IMR-90 (cell line): ENCODE results near the gene KRT222. TPM values are rescaled to one million over a fixed set of nuclear protein-coding genes. Genes with fewer than 3 reads are reported as not detected.

Experiments
- ATAC-seq: fragments of 200-7000 bp; cut with Tn5 transposase; 2 replicates; pipeline ENCODE4 v1.9.1; 2020; ENCODE audit warnings: low read depth, mild to moderate bottlenecking, moderate library complexity
- BruUV-seq: library from RNA; stranded (reverse); fragments of 400-500 nt; replicated peaks from 2 replicates; lab custom pipeline; 2021; lab: Mats Ljungman, UMichigan
- CTCF ChIA-PET: fragments of 300-600 bp; formaldehyde crosslinking; extraction: SDS; loops from one replicate; lab custom pipeline; 2021; ENCODE audit warnings: antibody characterized with exemption; lab: Yijun Ruan, JAX
- POLR2A ChIA-PET: fragments of 300-600 bp; sonication (Branson Sonifier 250); formaldehyde crosslinking; loops from one replicate; lab custom pipeline; 2022; ENCODE audit warnings: antibody characterized with exemption; ENCODE audit not compliant: unreplicated experiment; lab: Charles Lee
- DNase-seq: peaks from one replicate; pipeline ENCODE4 v3.0.0; 2013
- H2AFZ ChIP-seq: replicated peaks from 2 replicates; pipeline ENCODE3; 2013; ENCODE audit warnings: low read length, mild to moderate bottlenecking; ENCODE audit not compliant: poor library complexity
- H2AK5ac ChIP-seq: 2 replicates; pipeline ENCODE4 v1.6.1; 2013; ENCODE audit warnings: low read depth, low read length, inconsistent platforms
- H2AK9ac ChIP-seq: replicated peaks from 2 replicates; pipeline ENCODE3; 2013; ENCODE audit warnings: mild to moderate bottlenecking, low read depth, low read length, moderate library complexity; ENCODE audit not compliant: poor library complexity
- H2BK120ac ChIP-seq: 2 replicates; pipeline ENCODE4 v1.6.1; 2013; ENCODE audit warnings: low read depth, low read length, inconsistent platforms
- H2BK15ac ChIP-seq: 3 replicates; pipeline ENCODE4 v1.6.1; 2013; ENCODE audit warnings: low read depth, low read length, inconsistent platforms
- H2BK20ac ChIP-seq: 2 replicates; pipeline ENCODE4 v1.6.1; 2013; ENCODE audit warnings: low read depth, mild to moderate bottlenecking, inconsistent platforms, low read length, moderate library complexity
- H2BK5ac ChIP-seq: 2 replicates; pipeline ENCODE4 v1.6.1; 2013; ENCODE audit warnings: mild to moderate bottlenecking, low read depth, low read length, inconsistent platforms; ENCODE audit not compliant: poor library complexity, severe bottlenecking
- H3K14ac ChIP-seq: replicated peaks from 2 replicates; pipeline ENCODE4 v1.6.1; 2013; ENCODE audit warnings: low read depth, low read length, inconsistent platforms
- H3K18ac ChIP-seq: 2 replicates; pipeline ENCODE4 v1.6.1; 2013; ENCODE audit warnings: low read depth, low read length, control low read depth
- H3K23ac ChIP-seq: 2 replicates; pipeline ENCODE4 v1.6.1; 2013; ENCODE audit warnings: low read depth, low read length, inconsistent platforms
- H3K27ac ChIP-seq: 2 replicates; pipeline ENCODE4 v1.5.1; 2013; ENCODE audit warnings: mild to moderate bottlenecking, control low read depth, low read length; ENCODE audit not compliant: insufficient read depth
- H3K27me3 ChIP-seq: 2 replicates; pipeline ENCODE4 v1.6.1; 2013; ENCODE audit warnings: low read length; ENCODE audit not compliant: control insufficient read depth, insufficient read depth
- H3K36me3 ChIP-seq: 2 replicates; pipeline ENCODE4 v1.6.1; 2013; ENCODE audit warnings: low read length, mixed read lengths; ENCODE audit not compliant: control insufficient read depth, insufficient read depth
- H3K4ac ChIP-seq: 2 replicates; pipeline ENCODE4 v1.6.1; 2013; ENCODE audit warnings: low read depth, low read length, inconsistent platforms
- H3K4me1 ChIP-seq: 2 replicates; pipeline ENCODE4 v1.6.1; 2013; ENCODE audit warnings: low read length, mixed read lengths; ENCODE audit not compliant: control insufficient read depth, insufficient read depth
- H3K4me2 ChIP-seq: 2 replicates; pipeline ENCODE4 v1.6.1; 2013; ENCODE audit warnings: low read depth, mild to moderate bottlenecking, control low read depth, low read length, moderate library complexity
- H3K4me3 ChIP-seq: 2 replicates; pipeline ENCODE4 v1.5.1; 2013; ENCODE audit warnings: low read depth, mild to moderate bottlenecking, control low read depth, low read length, moderate library complexity; ENCODE audit not compliant: insufficient read depth
- H3K56ac ChIP-seq: 2 replicates; pipeline ENCODE4 v1.6.1; 2013; ENCODE audit warnings: low read length, inconsistent platforms; ENCODE audit not compliant: insufficient read depth; ENCODE audit errors: extremely low read depth
- H3K79me1 ChIP-seq, 2 experiments: 2 replicates each; pipeline ENCODE4 v1.6.1; 2013; ENCODE audit warnings: low read length in 2 of 2, inconsistent platforms in 1 of 2, low read depth in 1 of 2
- H3K9ac ChIP-seq: 2 replicates; pipeline ENCODE4 v1.6.1; 2013; ENCODE audit warnings: low read depth, low read length, control low read depth
- H3K9me1 ChIP-seq: 2 replicates; pipeline ENCODE4 v1.6.1; 2013; ENCODE audit warnings: low read length, inconsistent platforms; ENCODE audit not compliant: insufficient read depth
- H3K9me3 ChIP-seq: 2 replicates; pipeline ENCODE4 v1.6.1; 2013; ENCODE audit warnings: low read length; ENCODE audit not compliant: control insufficient read depth, insufficient read depth
- H4K20me1 ChIP-seq: 2 replicates; pipeline ENCODE4 v1.6.1; 2013; ENCODE audit warnings: low read length, inconsistent platforms; ENCODE audit not compliant: insufficient read depth
- H4K5ac ChIP-seq: 2 replicates; pipeline ENCODE4 v1.6.1; 2013; ENCODE audit warnings: mild to moderate bottlenecking, low read depth, low read length, control low read depth
- H4K8ac ChIP-seq, 2 experiments: 2 replicates each; pipeline ENCODE4 v1.6.1; 2013; ENCODE audit warnings: low read depth in 2 of 2, low read length in 2 of 2, control low read depth in 1 of 2, inconsistent platforms in 1 of 2
- H4K91ac ChIP-seq: 2 replicates; pipeline ENCODE4 v1.6.1; 2013; ENCODE audit warnings: low read depth, low read length, inconsistent platforms; ENCODE audit not compliant: insufficient read depth
- BHLHE40 ChIP-seq: fragments of 150-350 bp; IDR thresholded peaks from 2 replicates; pipeline ENCODE4 v1.6.1; 2016; ENCODE audit warnings: mild to moderate bottlenecking, low read depth, low read length
- CHD1 ChIP-seq: IDR thresholded peaks from 2 replicates; pipeline ENCODE4 v1.6.1; 2012; ENCODE audit warnings: low read depth, low read length, improper control_type of control experiment
- MAFK ChIP-seq: IDR thresholded peaks from 2 replicates; pipeline ENCODE4 v1.6.1; 2012; ENCODE audit warnings: low read depth, low read length, improper control_type of control experiment
- MAZ ChIP-seq: IDR thresholded peaks from 2 replicates; pipeline ENCODE4 v1.6.1; 2012; ENCODE audit warnings: low read depth, mild to moderate bottlenecking, low read length, improper control_type of control experiment, moderate library complexity, borderline replicate concordance
- MXI1 ChIP-seq: IDR thresholded peaks from 2 replicates; pipeline ENCODE4 v1.6.1; 2012; ENCODE audit warnings: low read depth, mild to moderate bottlenecking, low read length, moderate library complexity, borderline replicate concordance
- RAD21 ChIP-seq: IDR thresholded peaks from 2 replicates; pipeline ENCODE4 v1.6.1; 2012; ENCODE audit warnings: low read length, improper control_type of control experiment
- RCOR1 ChIP-seq: IDR thresholded peaks from 2 replicates; pipeline ENCODE4 v1.6.1; 2012; ENCODE audit warnings: mild to moderate bottlenecking, low read length, improper control_type of control experiment; ENCODE audit not compliant: insufficient replicate concordance
- RFX5 ChIP-seq: IDR thresholded peaks from 2 replicates; pipeline ENCODE4 v1.8.0; 2012; ENCODE audit warnings: low read depth, mild to moderate bottlenecking, low read length, moderate library complexity
- SMC3 ChIP-seq: fragments of 150-350 bp; IDR thresholded peaks from 2 replicates; pipeline ENCODE4 v1.6.1; 2016; ENCODE audit warnings: low read depth, mild to moderate bottlenecking, antibody characterized with exemption, low read length, moderate library complexity
- WGBS, 2 experiments: methylation state at CpG; one replicate each; pipeline versions ENCODE4 v1.1.5 to v1.1.7; 2013; ENCODE audit warnings: missing lambda C conversion rate in 2 of 2; ENCODE audit not compliant: insufficient read length in 1 of 2; ENCODE audit errors: extremely low coverage in 2 of 2; 5-methylcytosine and 5-hydroxymethylcytosine counted together
- dilution Hi-C: fragments of 300-500 bp; cut with HindIII; formaldehyde crosslinking; loops from one replicate; pipeline ENCODE4 v1.14.3; 2018; ENCODE audit warnings: low sequenced_read_pairs; ENCODE audit not compliant: unreplicated experiment
- in situ Hi-C: fragments of 300-500 bp; cut with MboI; formaldehyde crosslinking; loops from 3 replicates; pipeline ENCODE4 v1.14.3; 2019; ENCODE audit warnings: low sequenced_read_pairs, inconsistent platforms, mixed read lengths
- intact Hi-C: fragments of 100-400 bp; cut with micrococcal nuclease; formaldehyde crosslinking; loops from 2 replicates; pipeline ENCODE4 v1.10.0; 2022
- polyA plus RNA-seq, 3 experiments: library from polyadenylated mRNA; depleted of rRNA; stranded (reverse); fragments of >200 nt; gene quantifications; 2 replicates each; pipeline ENCODE4 v1.2.3, GENCODE V29; 2012; ENCODE audit warnings: low replicate concordance in 1 of 3
- total RNA-seq: library from RNA; depleted of rRNA; stranded (reverse); fragments of >200 nt; gene quantifications from 2 replicates; pipeline ENCODE4 v1.2.3, GENCODE V29; 2012
- TF ChIP-seq, protein P1 (sequence below): fragments of 150-350 bp; IDR thresholded peaks from 2 replicates; pipeline ENCODE4 v1.6.1; 2017; ENCODE audit warnings: mild to moderate bottlenecking, antibody characterized with exemption, low read length, low read depth

KRT222 gene
- total and polyA plus RNA-seq, 2 of the 4 experiments (the other 2 are of a cell fraction), result not detected

DNA sequence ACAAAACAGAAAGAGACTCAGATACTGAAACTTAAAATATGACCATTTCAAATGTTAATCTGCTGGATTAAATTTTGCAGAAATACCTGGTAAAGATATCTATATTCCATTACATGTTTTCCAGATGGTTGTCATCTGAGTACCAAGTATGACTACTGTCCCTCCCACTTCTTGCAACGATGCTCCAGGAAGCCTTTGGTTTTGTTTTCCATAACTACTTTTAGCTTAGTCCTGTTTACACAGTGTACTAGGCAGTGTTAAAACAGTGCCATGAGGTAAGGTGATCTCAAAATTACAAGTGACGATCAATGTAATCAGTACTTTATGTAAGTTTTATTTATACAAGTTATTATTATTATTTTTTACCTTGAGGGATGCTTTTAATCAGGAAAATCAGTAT is 35.1 kb downstream of the KRT222 start:
- dilution Hi-C loops (no loop called here), in situ Hi-C loops (loop anchor here (10.0 kb wide), 1 partner anchor 1035 kb away; no protein-coding TSS in a partner anchor), intact Hi-C loops (loop anchor here (1.0 kb wide), 1 partner anchor 8 kb away; no protein-coding TSS in a partner anchor)
- Histone ChIP-seq H2BK20ac (no peak overlapping the region), H3K4ac (no peak overlapping the region), H4K8ac (no peak overlapping the region), H3K4me1 (no peaks in the 10 kb centered on the region), H3K23ac (no peak overlapping the region), H2BK5ac (no peak overlapping the region), H4K20me1 (no peaks in the 10 kb centered on the region; the same call in 1 of the 2 replicates), H2AFZ (no peak overlapping the region), H4K91ac (no peak overlapping the region), H2AK9ac (no peak overlapping the region), H4K5ac (no peak overlapping the region), H3K27ac (no peak overlapping the region), H3K4me3 (no peak overlapping the region), H3K56ac (no peak overlapping the region), H3K4me2 (no peak overlapping the region), H3K27me3 (no peaks in the 10 kb centered on the region), H3K9me1 (no peaks in the 10 kb centered on the region), H3K36me3 (peaks cover 36% of the 10 kb centered on the region), H3K9me3 (no peaks in the 10 kb centered on the region), H3K18ac (no peak overlapping the region), H3K9ac (no peak overlapping the region), H2BK120ac (no peak overlapping the region), H2BK15ac (no peak overlapping the region), H3K79me1 (peaks cover 0 to 8% of the 10 kb centered on the region in 2 experiments; a peak in 1 of 4 replicates), H3K14ac (no peak overlapping the region), H2AK5ac (no peak overlapping the region)
- ChIA-PET POLR2A (no interaction called here), CTCF (interaction anchor here (0.6 kb wide), 1 partner anchor 22 kb away, joined by 3 read pairs; no protein-coding TSS in a partner anchor)
- ATAC-seq (no peak), DNase-seq (no peak)
- TF ChIP-seq MAFK (no peak), BHLHE40 (no peak), CHD1 (no peak), MXI1 (no peak), RCOR1 (no peak), RAD21 (no peak), SMC3 (no peak), RFX5 (no peak), MAZ (no peak)
- TF ChIP-seq, protein P1, sequence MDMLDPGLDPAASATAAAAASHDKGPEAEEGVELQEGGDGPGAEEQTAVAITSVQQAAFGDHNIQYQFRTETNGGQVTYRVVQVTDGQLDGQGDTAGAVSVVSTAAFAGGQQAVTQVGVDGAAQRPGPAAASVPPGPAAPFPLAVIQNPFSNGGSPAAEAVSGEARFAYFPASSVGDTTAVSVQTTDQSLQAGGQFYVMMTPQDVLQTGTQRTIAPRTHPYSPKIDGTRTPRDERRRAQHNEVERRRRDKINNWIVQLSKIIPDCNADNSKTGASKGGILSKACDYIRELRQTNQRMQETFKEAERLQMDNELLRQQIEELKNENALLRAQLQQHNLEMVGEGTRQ, result no peak
- BruUV-seq, result no TSS peak
- WGBS, 2 experiments, result no CpG with 5 or more reads among the region's 2 CpGs
